Muscle of leg (tissue), 11 donors: ENCODE results near the gene EPGN. TPM values are rescaled to one million over a fixed set of nuclear protein-coding genes. Genes with fewer than 3 reads are reported as not detected.

Experiments used
- DNase-seq: peaks from one replicate; pipeline ENCODE4 v3.0.0; 2013
- H3K27ac ChIP-seq: one replicate; pipeline ENCODE4 v1.5.1; 2013; ENCODE audit warnings: mild to moderate bottlenecking, low read length, control low read depth
- H3K27me3 ChIP-seq: one replicate; pipeline ENCODE4 v1.6.1; 2013; ENCODE audit warnings: low read length; ENCODE audit not compliant: control insufficient read depth, insufficient read depth
- H3K36me3 ChIP-seq: one replicate; pipeline ENCODE4 v1.6.1; 2013; ENCODE audit warnings: low read length; ENCODE audit not compliant: control insufficient read depth, insufficient read depth
- H3K4me1 ChIP-seq: one replicate; pipeline ENCODE4 v1.6.1; 2013; ENCODE audit warnings: low read length; ENCODE audit not compliant: control insufficient read depth, insufficient read depth
- H3K4me3 ChIP-seq: one replicate; pipeline ENCODE4 v1.5.1; 2013; ENCODE audit warnings: low read length, control low read depth
- H3K9me3 ChIP-seq: replicated peaks from 2 replicates; pipeline ENCODE4 v1.6.1; 2013; ENCODE audit warnings: low read depth, low read length; ENCODE audit not compliant: control insufficient read depth
- WGBS: methylation state at CpG from one replicate; pipeline ENCODE4 v1.1.5; 2013; ENCODE audit warnings: missing lambda C conversion rate; ENCODE audit not compliant: insufficient coverage; 5-methylcytosine and 5-hydroxymethylcytosine counted together
- polyA plus RNA-seq, 8 donors: library from polyadenylated mRNA; unstranded; fragments of 120-200 nt; gene quantifications; one replicate each; pipeline versions ENCODE4 v1.2.1 to v1.2.3, GENCODE V29; 2013; ENCODE audit warnings: inconsistent platforms in 1 of 8, low replicate concordance in 1 of 8; ENCODE audit not compliant: insufficient read length in 8 of 8, insufficient read depth in 1 of 8
- total RNA-seq: library from RNA; stranded (reverse); fragments of 120-200 nt; gene quantifications from one replicate; pipeline ENCODE4 v1.2.4, GENCODE V29; 2013

Gene EPGN
- total and polyA plus RNA-seq, 9 donors: 0.17 to 2.7 (median 0.25) TPM; not detected in 3

- WGBS: 100% methylated on average over 1 of the region's 1 CpG
- Histone ChIP-seq H3K36me3 (no peaks in the 10 kb centered on the region), H3K4me3 (no peak overlapping the region), H3K27ac (no peak overlapping the region), H3K4me1 (no peaks in the 10 kb centered on the region), H3K9me3 (no peaks in the 10 kb centered on the region), H3K27me3 (no peaks in the 10 kb centered on the region)
- no peak for DNase-seq
These were observed 3.3 kb upstream of the EPGN start for GRCh38 chr4:74305000-74305399.

- no peak overlapping the region for H3K4me3 ChIP-seq
- no peak overlapping the region for H3K27ac ChIP-seq
- H3K27me3 ChIP-seq: no peaks in the 10 kb centered on the region
- no peaks in the 10 kb centered on the region for H3K36me3 ChIP-seq
- H3K4me1 ChIP-seq: no peaks in the 10 kb centered on the region
- DNase-seq: no peak
- WGBS: no CpG with 5 or more reads among the region's 1 CpG
- no peaks in the 10 kb centered on the region for H3K9me3 ChIP-seq
These were observed 1.1 kb upstream of the EPGN start for GRCh38 chr4:74307170-74307569.

GRCh38 chr4:74309223-74309622 lies 953 bp downstream of the EPGN start:
- H3K4me1 ChIP-seq: no peaks in the 10 kb centered on the region
- no peaks in the 10 kb centered on the region for H3K36me3 ChIP-seq
- no peaks in the 10 kb centered on the region for H3K9me3 ChIP-seq
- no peaks in the 10 kb centered on the region for H3K27me3 ChIP-seq
- no peak for DNase-seq
- H3K4me3 ChIP-seq: no peak overlapping the region
- no peak overlapping the region for H3K27ac ChIP-seq

GRCh38 chr4:74311696-74312313 lies 3.5 kb downstream of the EPGN start:
- no peaks in the 10 kb centered on the region for H3K36me3 ChIP-seq
- peak; percentile 67 for DNase-seq
- no peak overlapping the region for H3K27ac ChIP-seq
- no CpG with 5 or more reads among the region's 4 CpGs for WGBS
- no peaks in the 10 kb centered on the region for H3K27me3 ChIP-seq
- H3K9me3 ChIP-seq: no peaks in the 10 kb centered on the region
- no peak overlapping the region for H3K4me3 ChIP-seq
- H3K4me1 ChIP-seq: no peaks in the 10 kb centered on the region

GRCh38 chr4:74314329-74314728 lies 6.1 kb downstream of the EPGN start:
- Histone ChIP-seq H3K4me1 (no peaks in the 10 kb centered on the region), H3K36me3 (no peaks in the 10 kb centered on the region)

GRCh38 chr4:74314944-74315343 lies 6.7 kb downstream of the EPGN start:
- Histone ChIP-seq H3K27ac (no peak overlapping the region), H3K36me3 (no peaks in the 10 kb centered on the region), H3K27me3 (no peaks in the 10 kb centered on the region), H3K9me3 (no peaks in the 10 kb centered on the region), H3K4me1 (no peaks in the 10 kb centered on the region), H3K4me3 (no peak overlapping the region)
- no peak for DNase-seq
- WGBS: no CpG with 5 or more reads among the region's 2 CpGs

More at GRCh38 chr4:74314329-74314728, 6.1 kb downstream of the EPGN start:
- no peak for DNase-seq
- WGBS: 100% methylated on average over 2 of the region's 2 CpGs
- Histone ChIP-seq H3K4me3 (no peak overlapping the region), H3K9me3 (no peaks in the 10 kb centered on the region), H3K27ac (no peak overlapping the region), H3K27me3 (no peaks in the 10 kb centered on the region)

- H3K36me3 ChIP-seq: no peaks in the 10 kb centered on the region
- no peak overlapping the region for H3K4me3 ChIP-seq
- no peak overlapping the region for H3K27ac ChIP-seq
- DNase-seq: no peak
- H3K9me3 ChIP-seq: no peaks in the 10 kb centered on the region
- H3K4me1 ChIP-seq: no peaks in the 10 kb centered on the region
- H3K27me3 ChIP-seq: no peaks in the 10 kb centered on the region
- 92% methylated on average over 2 of the region's 5 CpGs for WGBS
These were observed 7.1 kb downstream of the EPGN start for GRCh38 chr4:74315376-74315775.

GRCh38 chr4:74316397-74316796 lies 8.1 kb downstream of the EPGN start:
- H3K4me1 ChIP-seq: no peaks in the 10 kb centered on the region
- DNase-seq: no peak
- H3K27me3 ChIP-seq: no peaks in the 10 kb centered on the region
- no peaks in the 10 kb centered on the region for H3K9me3 ChIP-seq
- no peaks in the 10 kb centered on the region for H3K36me3 ChIP-seq
- no peak overlapping the region for H3K27ac ChIP-seq
- WGBS: no CpG with 5 or more reads among the region's 2 CpGs
- no peak overlapping the region for H3K4me3 ChIP-seq

- no peaks in the 10 kb centered on the region for H3K36me3 ChIP-seq
- no peak overlapping the region for H3K27ac ChIP-seq
- H3K4me1 ChIP-seq: no peaks in the 10 kb centered on the region
- H3K9me3 ChIP-seq: no peaks in the 10 kb centered on the region
- peak; percentile 38 for DNase-seq
- no CpG with 5 or more reads among the region's 3 CpGs for WGBS
- H3K4me3 ChIP-seq: no peak overlapping the region
- no peaks in the 10 kb centered on the region for H3K27me3 ChIP-seq
These were observed 9.5 kb downstream of the EPGN start for GRCh38 chr4:74317616-74318246.

- H3K4me1 ChIP-seq: no peaks in the 10 kb centered on the region
- H3K27me3 ChIP-seq: no peaks in the 10 kb centered on the region
- no peak overlapping the region for H3K4me3 ChIP-seq
- WGBS: no CpG with 5 or more reads among the region's 2 CpGs
- no peaks in the 10 kb centered on the region for H3K36me3 ChIP-seq
- DNase-seq: no peak
- no peak overlapping the region for H3K27ac ChIP-seq
- H3K9me3 ChIP-seq: no peaks in the 10 kb centered on the region
These were observed 10.0 kb downstream of the EPGN start for GRCh38 chr4:74318276-74318675.

GRCh38 chr4:74319470-74319869 lies 11.2 kb downstream of the EPGN start:
- H3K4me1 ChIP-seq: no peaks in the 10 kb centered on the region
- H3K9me3 ChIP-seq: no peaks in the 10 kb centered on the region
- no peaks in the 10 kb centered on the region for H3K27me3 ChIP-seq
- DNase-seq: no peak
- H3K27ac ChIP-seq: no peak overlapping the region
- no peaks in the 10 kb centered on the region for H3K36me3 ChIP-seq
- no CpG with 5 or more reads among the region's 6 CpGs for WGBS
- H3K4me3 ChIP-seq: no peak overlapping the region
